Stomach (tissue), 9 donors: ENCODE measurements around the gene IGSF21. TPM values are rescaled to one million over a fixed set of nuclear protein-coding genes. Genes with fewer than 3 reads are reported as not detected.

Experiments
- DNase-seq, 2 donors: peaks; one replicate each; pipeline versions ENCODE4 v3.0.0 to v3.0.0-alpha.2; 2013 to 2019
- H3K27ac ChIP-seq, 5 donors: fragments of 200-600 bp in 4 of 5; sonication (generic) in 4 of 5; one replicate each; pipeline ENCODE4 v1.5.1; 2013 to 2019; ENCODE audit warnings: mild to moderate bottlenecking in 1 of 5, moderate library complexity in 1 of 5
- H3K27me3 ChIP-seq, 3 donors: fragments of 200-600 bp; sonication (generic); one replicate each; pipeline ENCODE4 v1.5.1; 2017 to 2019; ENCODE audit warnings: mixed run types in 1 of 3
- H3K36me3 ChIP-seq, 4 donors: fragments of 200-600 bp; sonication (generic); 1 replicate in 3 of 4; 2 replicates in 1 of 4; pipeline ENCODE4 v1.5.1; 2016 to 2019
- H3K4me1 ChIP-seq, 4 donors: fragments of 200-600 bp; sonication (generic); one replicate each; pipeline ENCODE4 v1.5.1; 2016 to 2019
- H3K4me3 ChIP-seq, 4 donors: fragments of 200-600 bp; sonication (generic) in 3 of 4; one replicate each; pipeline ENCODE4 v1.5.1; 2016 to 2019; ENCODE audit warnings: mild to moderate bottlenecking in 1 of 4
- H3K9me3 ChIP-seq, 4 donors: fragments of 200-600 bp; sonication (generic); one replicate each; pipeline ENCODE4 v1.5.1; 2016 to 2019
- CTCF ChIP-seq, 7 experiments: fragments of 450-650 bp in 4 of 7; fragments of 200-600 bp in 3 of 7; sonication (generic) in 3 of 7; IDR thresholded peaks; one replicate each; pipeline ENCODE4 v1.5.1; 2016 to 2019; ENCODE audit warnings: antibody characterized with exemption in 7 of 7, control low read depth in 2 of 7, mild to moderate bottlenecking in 1 of 7
- EP300 ChIP-seq: sonication (generic); formaldehyde crosslinking; IDR thresholded peaks from one replicate; pipeline ENCODE4 v1.6.1; 2017; ENCODE audit warnings: antibody characterized with exemption
- POLR2A ChIP-seq, 4 donors: fragments of 450-650 bp; IDR thresholded peaks; one replicate each; pipeline ENCODE4 v1.6.1; 2016; ENCODE audit warnings: antibody characterized with exemption in 4 of 4, control low read depth in 2 of 4, mild to moderate bottlenecking in 1 of 4, moderate library complexity in 1 of 4
- POLR2AphosphoS5 ChIP-seq, 3 donors: sonication (generic); formaldehyde crosslinking; IDR thresholded peaks; one replicate each; pipeline ENCODE4 v1.6.1; 2016; ENCODE audit warnings: antibody characterized with exemption in 3 of 3
- WGBS, 5 donors: extraction: QIAGEN DNeasy Blood & Tissue Kit in 3 of 5; methylation state at CpG; one replicate each; pipeline versions ENCODE4 v1.1.5 to v1.1.7; 2013 to 2018; 5-methylcytosine and 5-hydroxymethylcytosine counted together
- intact Hi-C: fragments of 100-400 bp; cut with DNase I; formaldehyde crosslinking; loops from one replicate; pipeline ENCODE4 v1.15.1; 2023; ENCODE audit warnings: low total_unique reads
- polyA plus RNA-seq, 3 donors: library from polyadenylated mRNA; stranded (reverse); fragments of 200-250 nt; gene quantifications; one replicate each; pipeline ENCODE4 v1.2.3, GENCODE V29; 2013
- total RNA-seq, 5 donors: library from RNA; depleted of rRNA; stranded (reverse); fragments of >200 nt; gene quantifications; one replicate each; pipeline versions ENCODE4 v1.1.0 to v1.2.3, GENCODE V29; 2014 to 2016
- donor health status: healthy with polysubstance abuse.
- donor health status: Bipolar disorder and iron deficiency.
- donor health status: healthy.

IGSF21 gene
- total and polyA plus RNA-seq, 8 donors = 0.25 to 2.0 (median 1.1) TPM; not detected in 3

GRCh38 chr1:18419113-18419844 lies 311.7 kb downstream of the IGSF21 start:
- 64 to 72% (median 65%) methylated on average over 6 of the region's 6 CpGs for WGBS, 5 donors
- Histone ChIP-seq H3K4me3 (no peak overlapping the region), H3K9me3 (no peaks in the 10 kb centered on the region), H3K4me1 (no peaks in the 10 kb centered on the region), H3K36me3 (no peaks in the 10 kb centered on the region), H3K27ac (no peak overlapping the region), H3K27me3 (peaks cover 0 to 5% (median 0%) of the 10 kb centered on the region in 3 donors)
- intact Hi-C loops = no loop called here
- TF ChIP-seq EP300 (no peak), CTCF (IDR thresholded peaks at IDR 0.05) (no peak), POLR2AphosphoS5 (IDR thresholded peaks at IDR 0.05) (no peak), POLR2A (IDR thresholded peaks at IDR 0.05) (no peak)
- DNase-seq = no peak

GRCh38 chr1:18419845-18420184 lies 312.2 kb downstream of the IGSF21 start:
- no peak for DNase-seq
- no peaks in the 10 kb centered on the region for H3K9me3 ChIP-seq
- H3K4me3 ChIP-seq = no peak overlapping the region
- no peak overlapping the region for H3K27ac ChIP-seq
- no peaks in the 10 kb centered on the region for H3K36me3 ChIP-seq
- WGBS, 5 donors = 84 to 91% (median 87%) methylated on average over 5 of the region's 5 CpGs
- intact Hi-C loops = no loop called here
- TF ChIP-seq POLR2A (IDR thresholded peaks at IDR 0.05) (no peak), POLR2AphosphoS5 (IDR thresholded peaks at IDR 0.05) (no peak), EP300 (no peak), CTCF (IDR thresholded peaks at IDR 0.05) (no peak)
- peaks cover 0 to 4% (median 0%) of the 10 kb centered on the region in 3 donors for H3K27me3 ChIP-seq
- no peaks in the 10 kb centered on the region for H3K4me1 ChIP-seq

- Histone ChIP-seq H3K4me1 (no peaks in the 10 kb centered on the region), H3K4me3 (no peak overlapping the region), H3K9me3 (peaks cover 0 to 18% (median 13%) of the 10 kb centered on the region in 4 donors), H3K36me3 (no peaks in the 10 kb centered on the region), H3K27ac (no peak overlapping the region), H3K27me3 (no peaks in the 10 kb centered on the region)
- intact Hi-C loops = no loop called here
- WGBS, 5 donors = 79 to 86% (median 81%) methylated on average over 15 of the region's 15 CpGs
- TF ChIP-seq EP300 (no peak), POLR2AphosphoS5 (IDR thresholded peaks at IDR 0.05) (no peak), POLR2A (IDR thresholded peaks at IDR 0.05) (no peak), CTCF (IDR thresholded peaks at IDR 0.05) (no peak)
- no peak for DNase-seq
Measured at GRCh38 chr1:18422076-18422777, 314.6 kb downstream of the IGSF21 start.

GRCh38 chr1:18422954-18423353 lies 315.4 kb downstream of the IGSF21 start:
- no peak for DNase-seq
- Histone ChIP-seq H3K36me3 (no peaks in the 10 kb centered on the region), H3K27me3 (no peaks in the 10 kb centered on the region), H3K9me3 (peaks cover 0 to 24% (median 18%) of the 10 kb centered on the region in 4 donors), H3K4me1 (no peaks in the 10 kb centered on the region), H3K27ac (no peak overlapping the region), H3K4me3 (no peak overlapping the region)
- 88 to 94% (median 91%) methylated on average over 4 to 5 of the region's 5 CpGs for WGBS, 5 donors
- no peak for TF ChIP-seq CTCF (IDR thresholded peaks at IDR 0.05)
- no peak for TF ChIP-seq POLR2A (IDR thresholded peaks at IDR 0.05)
- intact Hi-C loops = no loop called here
